ENCODE data around the gene THSD7A. TPM values are rescaled to one million over a fixed set of nuclear protein-coding genes. Genes with fewer than 3 reads are reported as not detected.

The THSD7A gene
- total and polyA plus RNA-seq, 10 of the 15 experiments (the other 5 are each of a cell fraction or from before 2014, with no cell fraction given): 0.03 to 0.09 (median 0.03) TPM; not detected in 7

- Histone ChIP-seq H3K27me3 (replicated peaks in 1 of 2; ENCODE audit: control insufficient read depth in 2 of 2, insufficient read depth in 2 of 2, low read length in 1 of 2) (no peaks in the 10 kb centered on the region), H3K27ac (ENCODE audit: control insufficient read depth, insufficient read depth) (no peak overlapping the region), H3K4me3 (no peak overlapping the region), H3K9ac (ENCODE audit: control insufficient read depth, insufficient read depth, low read length) (no peak overlapping the region), H3K79me2 (ENCODE audit: control insufficient read depth, insufficient read depth, low read length) (no peaks in the 10 kb centered on the region), H3K4me2 (ENCODE audit: control insufficient read depth, insufficient read depth) (no peak overlapping the region), H2AFZ (ENCODE audit: control insufficient read depth, low read depth, low read length) (no peak overlapping the region), H3K4me1 (ENCODE audit: control insufficient read depth, insufficient read depth, low read length) (no peaks in the 10 kb centered on the region), H3K36me3 (ENCODE audit: control insufficient read depth in 2 of 2, insufficient read depth in 2 of 2, low read length in 1 of 2) (no peaks in the 10 kb centered on the region), H4K20me1 (ENCODE audit: control insufficient read depth, insufficient read depth) (no peaks in the 10 kb centered on the region), H3K9me3 (replicated peaks; ENCODE audit: control insufficient read depth, insufficient read depth, low read length) (no peaks in the 10 kb centered on the region)
- DNase-seq (ENCODE audit: low read depth, low spot score): no peak
- 45% methylated on average over 1 of the region's 1 CpG for WGBS (ENCODE audit: insufficient coverage, insufficient replicate concordance, low lambda C conversion rate, missing lambda C conversion rate)
- FAIRE-seq: no peak
- TF ChIP-seq ZBTB4 (CRISPR knock-in tag; IDR thresholded peaks at IDR 0.05): no peak
- no peak for TF ChIP-seq ZZZ3 (IDR thresholded peaks at IDR 0.05; ENCODE audit: control insufficient read depth, insufficient read length, low read depth)
- no peak for TF ChIP-seq POLR2AphosphoS2 (IDR thresholded peaks at IDR 0.05; ENCODE audit: low read depth, low read length)
- no peak for TF ChIP-seq SREBF1 (IDR thresholded peaks at IDR 0.05; ENCODE audit: low read length)
- no peak for TF ChIP-seq CHD1 (IDR thresholded peaks at IDR 0.05; ENCODE audit: low read depth, low read length)
- SMC1A ChIA-PET (ENCODE audit: uncharacterized antibody, unreplicated experiment): interaction anchor here (0.8 kb wide), 1 partner anchor 33 kb away, joined by 3 read pairs; no protein-coding TSS in a partner anchor
- POLR2A ChIA-PET: no interaction called here
- no TSS peak for BruUV-seq (replicated peaks)
- CTCF ChIA-PET: no interaction called here
- no peak for ATAC-seq
- RAD21 ChIA-PET (ENCODE audit: unreplicated experiment): no interaction called here
- in situ Hi-C loops (cut with MboI) (no loop called here), intact Hi-C loops (cut with micrococcal nuclease; ENCODE audit: unreplicated experiment) (no loop called here)
These were observed 227.5 kb downstream of the THSD7A start for GRCh38 chr7:11604505-11604904.

DNA sequence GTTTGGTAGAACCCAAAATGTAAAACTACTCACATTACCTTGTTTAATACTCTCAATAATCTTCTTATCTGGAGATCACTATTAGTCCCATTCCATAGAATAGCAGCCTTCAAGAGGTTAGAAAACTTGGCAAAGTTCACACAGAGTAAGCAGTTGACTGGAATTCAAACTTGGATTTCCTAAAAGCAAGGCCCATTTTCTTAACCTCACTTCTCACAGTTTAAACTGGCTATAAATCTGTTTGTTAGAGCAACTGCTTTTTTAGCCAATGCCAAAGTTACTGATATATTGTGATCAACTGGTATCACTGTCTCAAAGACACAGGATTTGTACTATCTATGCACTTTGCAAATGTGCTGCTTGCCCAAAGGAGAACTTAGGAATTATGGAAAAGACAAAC, 230.2 kb downstream of the THSD7A start:
- ChIA-PET SMC1A (ENCODE audit: uncharacterized antibody, unreplicated experiment) (interaction anchor here (1.4 kb wide), 1 partner anchor 16 kb away, joined by 3 read pairs; no protein-coding TSS in a partner anchor), CTCF (no interaction called here), RAD21 (ENCODE audit: unreplicated experiment) (no interaction called here), POLR2A (no interaction called here)
- H3K79me2 ChIP-seq (ENCODE audit: control insufficient read depth, insufficient read depth, low read length): no peaks in the 10 kb centered on the region
- intact Hi-C loops (cut with micrococcal nuclease; ENCODE audit: unreplicated experiment) (no loop called here), in situ Hi-C loops (cut with MboI) (no loop called here)
- ATAC-seq (no peak), DNase-seq (ENCODE audit: low read depth, low spot score) (no peak), FAIRE-seq (no peak)
- H3K27me3 ChIP-seq (replicated peaks in 1 of 2; ENCODE audit: control insufficient read depth in 2 of 2, insufficient read depth in 2 of 2, low read length in 1 of 2): no peaks in the 10 kb centered on the region
- H2AFZ ChIP-seq (ENCODE audit: control insufficient read depth, low read depth, low read length): no peak overlapping the region
- H3K4me2 ChIP-seq (ENCODE audit: control insufficient read depth, insufficient read depth): no peak overlapping the region
- no peaks in the 10 kb centered on the region for H3K36me3 ChIP-seq (ENCODE audit: control insufficient read depth in 2 of 2, insufficient read depth in 2 of 2, low read length in 1 of 2)
- H3K27ac ChIP-seq (ENCODE audit: control insufficient read depth, insufficient read depth): no peak overlapping the region
- no peak overlapping the region for H3K4me3 ChIP-seq
- H3K9me3 ChIP-seq (replicated peaks; ENCODE audit: control insufficient read depth, insufficient read depth, low read length): no peaks in the 10 kb centered on the region
- H3K4me1 ChIP-seq (ENCODE audit: control insufficient read depth, insufficient read depth, low read length): no peaks in the 10 kb centered on the region
- H3K9ac ChIP-seq (ENCODE audit: control insufficient read depth, insufficient read depth, low read length): no peak overlapping the region
- BruUV-seq (replicated peaks): no TSS peak
- H4K20me1 ChIP-seq (ENCODE audit: control insufficient read depth, insufficient read depth): no peaks in the 10 kb centered on the region
- TF ChIP-seq BMI1 (IDR thresholded peaks at IDR 0.05; ENCODE audit: borderline replicate concordance): no peak
- TF ChIP-seq ZSCAN29 (IDR thresholded peaks at IDR 0.05): no peak
- TF ChIP-seq TARDBP (IDR thresholded peaks at IDR 0.05; ENCODE audit: borderline replicate concordance): no peak
- TF ChIP-seq ESRRA (IDR thresholded peaks at IDR 0.05; ENCODE audit: low read length): no peak
- no peak for TF ChIP-seq TAF1 (IDR thresholded peaks at IDR 0.05; ENCODE audit: borderline replicate concordance, low read depth, low read length)
- no peak for TF ChIP-seq MTA3 (IDR thresholded peaks at IDR 0.05; ENCODE audit: borderline replicate concordance, low read length)
- no peak for TF ChIP-seq STAT1 (conservative IDR thresholded peaks at IDR 0.05)
- TF ChIP-seq ZBTB11 (CRISPR knock-in tag; IDR thresholded peaks at IDR 0.05): no peak
- TF ChIP-seq CBX5 (IDR thresholded peaks at IDR 0.05; ENCODE audit: low read depth): no peak
